Activated B cell treated with CpG ODN at 0.5 μM for 24 hours (primary cell): Measurements from ENCODE around the gene CYTIP. TPM values are rescaled to one million over a fixed set of nuclear protein-coding genes. Genes with fewer than 3 reads are reported as not detected.
"Not testable (repeated sequence)": the region's sequence is repeated elsewhere in the genome, so short reads cannot be mapped to it uniquely, and the experiment has no call there.

Source experiments
- ATAC-seq: fragments of 200-7000 bp; cut with Tn5 transposase; one replicate; pipeline ENCODE4 v1.10.0; 2021; ENCODE audit warnings: low read depth, mild to moderate bottlenecking, moderate library complexity
- CTCF ChIA-PET: fragments of 350-600 bp; sonication (Branson Sonifier 250); formaldehyde crosslinking; loops from one replicate; lab custom pipeline; 2021; ENCODE audit warnings: antibody characterized with exemption; lab: Charles Lee
- POLR2A ChIA-PET: fragments of 350-600 bp; sonication (Branson Sonifier 250); formaldehyde crosslinking; loops from one replicate; lab custom pipeline; 2021; ENCODE audit warnings: antibody characterized with exemption; lab: Charles Lee
- DNase-seq: peaks from one replicate; pipeline ENCODE4 v3.0.0; 2022
- H3K27ac Mint-ChIP-seq: one replicate; pipeline ENCODE4 v1.8.0; 2020; ENCODE audit warnings: mixed read lengths
- H3K27me3 Mint-ChIP-seq: one replicate; pipeline ENCODE4 v1.8.0; 2021; ENCODE audit warnings: mixed read lengths
- H3K36me3 Mint-ChIP-seq: one replicate; pipeline ENCODE4 v1.8.0; 2021; ENCODE audit warnings: low read depth, mixed read lengths
- H3K4me1 Mint-ChIP-seq: one replicate; pipeline ENCODE4 v1.8.0; 2021; ENCODE audit warnings: mixed read lengths
- H3K4me3 Mint-ChIP-seq: one replicate; pipeline ENCODE4 v1.8.0; 2020; ENCODE audit warnings: mild to moderate bottlenecking, mixed read lengths
- H3K9me3 Mint-ChIP-seq: one replicate; pipeline ENCODE4 v1.8.0; 2020; ENCODE audit warnings: mixed read lengths
- intact Hi-C: fragments of 100-400 bp; cut with micrococcal nuclease; formaldehyde crosslinking; loops from one replicate; pipeline ENCODE4 v1.15.1; 2024
- total RNA-seq: library from RNA; stranded (reverse); gene quantifications from 2 replicates; pipeline ENCODE4 v1.2.3, GENCODE V29; 2022
- TF ChIP-seq, protein P1 (sequence below): fragments of 200-600 bp; IDR thresholded peaks from one replicate; pipeline ENCODE4 v1.8.0; 2022; ENCODE audit warnings: antibody characterized with exemption, mild to moderate bottlenecking

The CYTIP gene
- total RNA-seq, 1 donor from 2014 or later: 129 TPM

GRCh38 chr2:157375384-157375783 lies 68.5 kb downstream of the CYTIP start:
- DNase-seq (no peak), ATAC-seq (no peak)
- POLR2A ChIA-PET: no interaction called here
- CTCF ChIA-PET: no interaction called here
- Mint-ChIP-seq H3K27ac (no peak overlapping the region), H3K4me3 (no peak overlapping the region), H3K36me3 (peaks cover 27% of the 10 kb centered on the region), H3K27me3 (no peaks in the 10 kb centered on the region), H3K4me1 (peaks cover 6% of the 10 kb centered on the region), H3K9me3 (peaks cover 23% of the 10 kb centered on the region)
- TF ChIP-seq, protein P1, sequence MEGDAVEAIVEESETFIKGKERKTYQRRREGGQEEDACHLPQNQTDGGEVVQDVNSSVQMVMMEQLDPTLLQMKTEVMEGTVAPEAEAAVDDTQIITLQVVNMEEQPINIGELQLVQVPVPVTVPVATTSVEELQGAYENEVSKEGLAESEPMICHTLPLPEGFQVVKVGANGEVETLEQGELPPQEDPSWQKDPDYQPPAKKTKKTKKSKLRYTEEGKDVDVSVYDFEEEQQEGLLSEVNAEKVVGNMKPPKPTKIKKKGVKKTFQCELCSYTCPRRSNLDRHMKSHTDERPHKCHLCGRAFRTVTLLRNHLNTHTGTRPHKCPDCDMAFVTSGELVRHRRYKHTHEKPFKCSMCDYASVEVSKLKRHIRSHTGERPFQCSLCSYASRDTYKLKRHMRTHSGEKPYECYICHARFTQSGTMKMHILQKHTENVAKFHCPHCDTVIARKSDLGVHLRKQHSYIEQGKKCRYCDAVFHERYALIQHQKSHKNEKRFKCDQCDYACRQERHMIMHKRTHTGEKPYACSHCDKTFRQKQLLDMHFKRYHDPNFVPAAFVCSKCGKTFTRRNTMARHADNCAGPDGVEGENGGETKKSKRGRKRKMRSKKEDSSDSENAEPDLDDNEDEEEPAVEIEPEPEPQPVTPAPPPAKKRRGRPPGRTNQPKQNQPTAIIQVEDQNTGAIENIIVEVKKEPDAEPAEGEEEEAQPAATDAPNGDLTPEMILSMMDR: no peak
- intact Hi-C loops: no loop called here

GRCh38 chr2:157368508-157368907 lies 75.4 kb downstream of the CYTIP start:
- H3K27me3 Mint-ChIP-seq, intact Hi-C loops, H3K9me3 Mint-ChIP-seq, H3K36me3 Mint-ChIP-seq, H3K4me3 Mint-ChIP-seq, CTCF ChIA-PET, H3K27ac Mint-ChIP-seq, DNase-seq, ATAC-seq: not testable (repeated sequence)
- POLR2A ChIA-PET: interaction anchor here (0.6 kb wide), 1 partner anchor 62 kb away, joined by 7 read pairs; no protein-coding TSS in a partner anchor
- H3K4me1 Mint-ChIP-seq: peaks cover 16% of the 10 kb centered on the region

GRCh38 chr2:157367704-157368103 lies 76.2 kb downstream of the CYTIP start:
- peaks cover 7% of the 10 kb centered on the region for H3K36me3 Mint-ChIP-seq
- TF ChIP-seq, protein P1: no peak
- no peaks in the 10 kb centered on the region for H3K27me3 Mint-ChIP-seq
- no peak overlapping the region for H3K27ac Mint-ChIP-seq
- ChIA-PET POLR2A (no interaction called here), CTCF (interaction anchor here (0.5 kb wide), 1 partner anchor 1836 kb away, joined by 4 read pairs; no protein-coding TSS in a partner anchor)
- peaks cover 2% of the 10 kb centered on the region for H3K9me3 Mint-ChIP-seq
- DNase-seq (no peak), ATAC-seq (no peak)
- H3K4me3 Mint-ChIP-seq: no peak overlapping the region
- peaks cover 24% of the 10 kb centered on the region for H3K4me1 Mint-ChIP-seq
- intact Hi-C loops: loop anchor here (2.0 kb wide), 1 partner anchor 19 kb away; no protein-coding TSS in a partner anchor

Other genes starting within 250 kb of the CYTIP start
- gene GALNT5, start 186.4 kb downstream of the CYTIP start, total RNA-seq: not detected in 2 replicates
- gene ERMN, start 118.3 kb downstream of the CYTIP start, total RNA-seq: 4.9 and 8.1 TPM in 2 replicates
- 0.20 and 0.32 TPM in 2 replicates for gene ACVR1C, start 184.8 kb upstream of the CYTIP start, total RNA-seq